Tibial nerve (tissue), 3 donors: ENCODE data around the gene RP9.

ENCODE experiments used
- CTCF ChIP-seq, 5 experiments: fragments of 200-600 bp in 3 of 5; fragments of 450-650 bp in 2 of 5; sonication (generic) in 3 of 5; IDR thresholded peaks; one replicate each; pipeline ENCODE4 v1.5.1; 2016 to 2019; ENCODE audit warnings: antibody characterized with exemption in 5 of 5, mild to moderate bottlenecking in 3 of 5, moderate library complexity in 2 of 5
- POLR2A ChIP-seq, 2 donors: fragments of 450-650 bp; IDR thresholded peaks; one replicate each; pipeline ENCODE4 v1.6.1; 2017; ENCODE audit warnings: antibody characterized with exemption in 2 of 2, mild to moderate bottlenecking in 2 of 2, moderate library complexity in 2 of 2

GRCh38 chr7:33065981-33066380 is 43.2 kb downstream of the RP9 start:
- TF ChIP-seq CTCF (IDR thresholded peaks at IDR 0.05): no peak
- no peak for TF ChIP-seq POLR2A (IDR thresholded peaks at IDR 0.05)
